ENCODE measurements around the gene KAZN. TPM values are rescaled to one million over a fixed set of nuclear protein-coding genes. Genes with fewer than 3 reads are reported as not detected.

Gene KAZN
- total and polyA plus RNA-seq, 12 donors = 1.1 to 6.5 (median 1.9) TPM

DNA sequence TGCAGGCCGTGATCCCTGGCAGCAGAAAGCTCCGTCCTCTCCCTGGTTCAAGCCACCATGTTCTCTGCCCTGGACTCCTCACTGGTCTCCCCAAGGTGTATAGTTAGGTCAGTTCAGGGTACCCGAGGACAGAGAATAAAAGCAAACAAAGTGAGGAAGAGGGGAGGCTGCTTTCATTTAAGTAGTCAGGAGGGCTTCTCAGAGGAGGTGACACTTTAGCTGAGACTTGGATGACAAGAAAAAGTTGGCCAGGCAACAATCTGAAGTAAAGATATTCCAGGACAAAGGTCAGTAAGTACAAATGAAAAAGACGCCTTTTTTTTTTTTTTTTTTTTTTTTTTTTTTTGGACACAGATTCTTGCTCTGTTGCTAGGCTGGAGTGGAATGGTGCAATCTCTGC lies 297.2 kb downstream of the KAZN start:
- TF ChIP-seq CTCF (IDR thresholded peaks at IDR 0.05) = no peak
- intact Hi-C loops (cut with DNase I) = no loop called here

DNA sequence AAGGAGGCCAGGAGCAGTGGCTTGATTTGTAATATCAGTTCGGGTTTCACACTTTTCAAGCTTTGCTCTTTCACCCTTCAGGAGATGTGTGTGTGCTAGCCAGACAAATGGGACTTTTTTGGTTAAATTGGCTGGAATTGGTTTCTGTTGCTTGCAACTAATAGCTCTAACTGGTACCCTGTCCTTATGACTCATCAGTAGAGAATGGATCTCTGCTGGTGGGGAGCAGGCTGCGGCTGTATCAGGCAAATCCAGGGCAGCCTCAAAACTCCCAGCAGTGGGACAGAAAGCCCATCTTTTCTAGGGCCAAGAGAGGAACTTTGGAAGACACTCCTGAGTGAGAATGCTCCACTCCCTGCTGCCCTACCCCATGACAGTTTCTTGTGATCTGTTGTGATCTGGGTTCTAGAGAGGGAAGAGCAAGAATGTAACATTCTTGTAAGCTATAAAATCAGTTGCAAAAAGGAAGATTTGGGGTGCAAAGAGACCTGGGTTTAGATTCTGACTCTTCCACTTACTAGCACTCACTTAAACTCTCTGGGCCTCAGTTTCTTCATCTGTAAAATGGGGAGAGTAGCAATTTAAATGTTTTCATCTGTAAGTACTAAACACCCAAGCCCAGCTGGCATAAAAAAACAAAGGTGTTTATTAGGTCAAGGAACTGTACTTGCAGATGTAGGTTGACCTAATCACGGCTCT lies 298.0 kb downstream of the KAZN start:
- no peaks in the 10 kb centered on the region for H3K9me3 ChIP-seq
- intact Hi-C loops (cut with DNase I) = no loop called here
- peaks cover 0 to 63% (median 50%) of the 10 kb centered on the region in 7 donors for H3K27me3 ChIP-seq
- peaks cover 0 to 3% (median 0%) of the 10 kb centered on the region in 9 donors for H3K4me1 ChIP-seq
- TF ChIP-seq CTCF (IDR thresholded peaks at IDR 0.05) = no peak
- ATAC-seq (no peak), DNase-seq (no peak)
- WGBS, 2 donors = 87 to 95% methylated on average over 3 of the region's 3 CpGs
- H3K27ac ChIP-seq = no peak overlapping the region
- no peaks in the 10 kb centered on the region for H3K36me3 ChIP-seq
- H3K4me3 ChIP-seq = no peak overlapping the region

More for the DNA sequence above, 297.2 kb downstream of the KAZN start:
- DNase-seq = no peak
- Histone ChIP-seq H3K27me3 (peaks cover 0 to 58% (median 50%) of the 10 kb centered on the region in 7 donors), H3K4me1 (peaks cover 0 to 3% (median 0%) of the 10 kb centered on the region in 9 donors), H3K9me3 (no peaks in the 10 kb centered on the region), H3K27ac (no peak overlapping the region), H3K4me3 (no peak overlapping the region), H3K36me3 (no peaks in the 10 kb centered on the region)
- no peak for ATAC-seq
- 78 to 86% methylated on average over 4 of the region's 4 CpGs for WGBS, 2 donors

- no peaks in the 10 kb centered on the region for H3K36me3 ChIP-seq
- H3K9me3 ChIP-seq = no peaks in the 10 kb centered on the region
- DNase-seq = no peak
- H3K27ac ChIP-seq = no peak overlapping the region
- ATAC-seq = no peak
- intact Hi-C loops (cut with DNase I) = no loop called here
- no peak for TF ChIP-seq CTCF (IDR thresholded peaks at IDR 0.05)
- no peak overlapping the region for H3K4me3 ChIP-seq
- H3K27me3 ChIP-seq = peaks cover 0 to 64% (median 48%) of the 10 kb centered on the region in 7 donors
- H3K4me1 ChIP-seq = peaks cover 0 to 3% (median 0%) of the 10 kb centered on the region in 9 donors
Observed at GRCh38 chr1:14897080-14897449, 298.6 kb downstream of the KAZN start.

DNA sequence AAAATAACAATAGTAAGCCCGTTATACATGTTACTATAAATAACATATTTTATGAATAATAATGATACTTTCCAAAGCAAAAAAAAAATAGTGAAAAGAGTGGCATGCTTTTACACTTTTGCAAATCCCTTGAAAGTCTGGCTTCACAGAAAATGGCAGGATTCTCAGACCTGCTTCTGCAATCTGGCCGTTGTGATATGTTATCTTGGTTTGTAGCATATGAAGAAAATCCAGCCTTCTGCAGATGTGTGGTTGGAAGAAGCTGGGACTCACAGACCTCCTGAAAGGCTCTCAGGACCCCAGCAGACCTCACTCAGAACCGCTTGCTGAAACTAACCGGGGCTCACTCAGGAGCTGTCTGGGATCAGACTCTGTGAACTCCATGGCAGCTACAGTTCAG lies 299.1 kb downstream of the KAZN start:
- TF ChIP-seq CTCF (IDR thresholded peaks at IDR 0.05) = no peak
- Histone ChIP-seq H3K27me3 (peaks cover 0 to 63% (median 46%) of the 10 kb centered on the region in 7 donors), H3K4me3 (no peak overlapping the region), H3K4me1 (peaks cover 0 to 3% (median 0%) of the 10 kb centered on the region in 9 donors), H3K9me3 (no peaks in the 10 kb centered on the region), H3K27ac (no peak overlapping the region), H3K36me3 (no peaks in the 10 kb centered on the region)
- intact Hi-C loops (cut with DNase I) = no loop called here
- DNase-seq (no peak), ATAC-seq (no peak)
- 52 to 55% methylated on average over 4 of the region's 4 CpGs for WGBS, 2 donors
